Tibial artery (tissue), 4 donors: ENCODE results near the gene LHFPL2.

Experiments
- DNase-seq, 2 donors: peaks; one replicate each; pipeline ENCODE4 v3.0.0-alpha.2; 2019
- H3K27ac ChIP-seq, 2 donors: fragments of 200-600 bp; sonication (generic) in 1 of 2; 1 replicate in 1 of 2; 2 replicates in 1 of 2; pipeline ENCODE4 v1.5.1; 2018 to 2019; ENCODE audit warnings: mild to moderate bottlenecking in 1 of 2
- H3K27me3 ChIP-seq, 2 donors: fragments of 200-600 bp; sonication (generic) in 1 of 2; one replicate each; pipeline versions ENCODE4 v1.5.1 to v1.6.0; 2016 to 2019
- H3K36me3 ChIP-seq, 3 donors: fragments of 200-600 bp; sonication (generic) in 2 of 3; one replicate each; pipeline ENCODE4 v1.5.1; 2016 to 2019; ENCODE audit warnings: mild to moderate bottlenecking in 2 of 3
- H3K4me1 ChIP-seq, 4 donors: fragments of 200-600 bp; sonication (generic) in 2 of 4; 1 replicate in 3 of 4; 2 replicates in 1 of 4; pipeline ENCODE4 v1.5.1; 2016 to 2019
- H3K4me3 ChIP-seq, 2 donors: fragments of 200-600 bp; sonication (generic) in 1 of 2; 1 replicate in 1 of 2; 2 replicates in 1 of 2; pipeline ENCODE4 v1.5.1; 2018 to 2019; ENCODE audit warnings: mild to moderate bottlenecking in 2 of 2
- H3K9me3 ChIP-seq, 3 donors: fragments of 200-600 bp; sonication (generic) in 1 of 3; one replicate each; pipeline ENCODE4 v1.5.1; 2016 to 2019
- CTCF ChIP-seq, 2 experiments: fragments of 200-600 bp in 1 of 2; fragments of 450-650 bp in 1 of 2; IDR thresholded peaks; one replicate each; pipeline ENCODE4 v1.5.1; 2017 to 2019; ENCODE audit warnings: antibody characterized with exemption in 2 of 2, mild to moderate bottlenecking in 1 of 2, moderate library complexity in 1 of 2
- intact Hi-C: fragments of 100-400 bp; cut with DNase I; formaldehyde crosslinking; loops from one replicate; pipeline ENCODE4 v1.15.0; 2023; ENCODE audit warnings: low total_unique reads

Gene LHFPL2

DNA sequence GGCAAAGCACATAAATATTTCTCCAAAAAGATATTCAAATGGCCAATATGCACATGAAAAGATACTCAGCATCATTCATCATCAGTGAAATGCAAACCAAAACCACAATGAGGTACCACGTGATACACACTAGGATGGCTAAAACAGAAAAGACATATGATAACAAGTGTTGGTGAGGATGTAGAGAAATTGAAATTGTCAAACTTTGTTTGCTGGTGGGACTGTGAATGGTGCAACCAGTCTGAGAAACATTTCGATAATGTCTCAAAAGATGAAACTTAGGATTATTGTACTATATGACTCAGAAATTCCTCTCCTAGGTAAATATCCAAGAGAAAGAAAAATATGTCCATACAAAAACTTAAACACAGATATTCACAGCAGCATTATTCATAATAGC is 8.6 kb upstream of the LHFPL2 start:
- Histone ChIP-seq H3K27ac (no peak overlapping the region), H3K4me1 (peaks cover 0 to 69% (median 35%) of the 10 kb centered on the region in 4 donors), H3K4me3 (no peak overlapping the region), H3K36me3 (no peaks in the 10 kb centered on the region), H3K27me3 (no peaks in the 10 kb centered on the region), H3K9me3 (no peaks in the 10 kb centered on the region)
- intact Hi-C loops, result loop anchor here (10.0 kb wide), 1 partner anchor 248 kb away; no protein-coding TSS in a partner anchor
- TF ChIP-seq CTCF (IDR thresholded peaks at IDR 0.05), result no peak
- DNase-seq, result no peak

DNA sequence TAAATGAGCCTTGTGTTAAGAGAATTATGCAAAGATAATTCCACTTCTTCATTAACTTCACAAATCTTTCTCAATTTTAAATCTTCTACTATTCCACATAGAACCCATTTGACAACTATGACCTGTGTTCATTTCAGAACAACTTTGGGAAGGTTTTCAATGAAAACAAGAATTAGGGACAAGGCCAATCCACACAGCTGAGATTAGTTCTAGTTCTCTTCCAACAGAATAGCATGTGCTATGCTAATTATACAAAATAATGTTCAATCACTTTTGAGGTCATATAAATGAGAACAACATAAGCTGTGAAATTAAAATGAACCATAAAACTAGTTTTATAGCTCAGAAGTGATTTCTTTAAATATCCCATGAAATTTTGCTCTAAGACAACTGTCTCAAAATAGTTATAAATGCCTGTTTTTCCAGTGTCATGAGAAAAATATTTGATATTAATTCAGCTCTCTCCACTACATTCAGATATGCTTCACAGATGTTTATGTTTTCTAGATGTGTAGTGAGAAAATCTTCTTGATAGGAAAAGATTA is 7.2 kb upstream of the LHFPL2 start:
- no peak for DNase-seq
- Histone ChIP-seq H3K4me3 (no peak overlapping the region), H3K4me1 (peaks cover 0 to 69% (median 35%) of the 10 kb centered on the region in 4 donors), H3K27me3 (no peaks in the 10 kb centered on the region), H3K9me3 (no peaks in the 10 kb centered on the region), H3K27ac (peak overlapping the region; percentile 58 to 66), H3K36me3 (no peaks in the 10 kb centered on the region)
- intact Hi-C loops, result loop anchor here (10.0 kb wide), 1 partner anchor 249 kb away; no protein-coding TSS in a partner anchor
- TF ChIP-seq CTCF (IDR thresholded peaks at IDR 0.05), result no peak

DNA sequence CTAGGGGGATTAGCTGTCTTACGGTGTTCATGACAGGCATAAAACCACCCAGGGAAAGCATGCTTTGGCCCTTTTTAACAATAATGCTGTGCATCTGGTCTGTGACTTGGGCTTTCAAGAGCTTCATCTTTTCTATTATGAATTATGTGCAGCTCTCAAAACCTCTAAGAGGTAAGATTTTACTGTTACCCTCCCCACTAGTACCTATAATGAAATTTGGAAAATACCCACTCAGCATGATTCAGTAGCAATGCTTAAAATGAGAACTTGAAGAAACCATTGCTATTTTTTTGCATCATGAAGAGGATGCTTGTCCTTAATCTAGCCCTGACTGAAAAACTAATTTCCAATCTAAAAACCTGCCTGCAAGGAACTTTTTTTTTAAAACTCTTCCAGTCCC is 5.8 kb upstream of the LHFPL2 start:
- no peak for TF ChIP-seq CTCF (IDR thresholded peaks at IDR 0.05)
- no peaks in the 10 kb centered on the region for H3K9me3 ChIP-seq
- DNase-seq, result no peak
- intact Hi-C loops, result loop anchor here (10.0 kb wide), 1 partner anchor 250 kb away; no protein-coding TSS in a partner anchor
- H3K27ac ChIP-seq, result peak overlapping the region; percentile 58 to 66
- no peaks in the 10 kb centered on the region for H3K27me3 ChIP-seq
- H3K4me3 ChIP-seq, result no peak overlapping the region
- no peaks in the 10 kb centered on the region for H3K36me3 ChIP-seq
- H3K4me1 ChIP-seq, result peaks cover 0 to 75% (median 39%) of the 10 kb centered on the region in 4 donors

- no peak for DNase-seq
- Histone ChIP-seq H3K36me3 (no peaks in the 10 kb centered on the region), H3K27me3 (no peaks in the 10 kb centered on the region), H3K4me3 (no peak overlapping the region), H3K9me3 (no peaks in the 10 kb centered on the region), H3K27ac (peak overlapping the region; percentile 60 to 66), H3K4me1 (peaks cover 0 to 72% (median 39%) of the 10 kb centered on the region in 4 donors)
- no peak for TF ChIP-seq CTCF (IDR thresholded peaks at IDR 0.05)
- intact Hi-C loops, result loop anchor here (10.0 kb wide), 1 partner anchor 251 kb away; no protein-coding TSS in a partner anchor
Measured at GRCh38 chr5:78653681-78654366, 5.3 kb upstream of the LHFPL2 start.

GRCh38 chr5:78653031-78653430 is 4.5 kb upstream of the LHFPL2 start:
- intact Hi-C loops, result loop anchor here (10.0 kb wide), 1 partner anchor 252 kb away; no protein-coding TSS in a partner anchor
- H3K4me3 ChIP-seq, result no peak overlapping the region
- H3K27me3 ChIP-seq, result no peaks in the 10 kb centered on the region
- no peaks in the 10 kb centered on the region for H3K36me3 ChIP-seq
- DNase-seq, result no peak
- no peak for TF ChIP-seq CTCF (IDR thresholded peaks at IDR 0.05)
- H3K9me3 ChIP-seq, result no peaks in the 10 kb centered on the region
- H3K27ac ChIP-seq, result peak overlapping the region; percentile 60 to 66
- peaks cover 0 to 64% (median 36%) of the 10 kb centered on the region in 4 donors for H3K4me1 ChIP-seq
